SK-N-SH (cell line): ENCODE results near the gene LGALS12. TPM values are rescaled to one million over a fixed set of nuclear protein-coding genes. Genes with fewer than 3 reads are reported as not detected.

ENCODE experiments used
- CTCF ChIA-PET: fragments of 300-600, 350-600 bp; formaldehyde crosslinking; extraction: SDS; loops from one replicate; lab custom pipeline; 2021; lab: Yijun Ruan, JAX
- POLR2A ChIA-PET: fragments of 350-600 bp; sonication (Branson Sonifier 250); formaldehyde crosslinking; extraction: SDS; loops from one replicate; lab custom pipeline; 2020; ENCODE audit warnings: antibody characterized with exemption, inconsistent platforms; lab: Yijun Ruan, JAX
- DNase-seq: peaks from one replicate; pipeline ENCODE4 v3.0.0; 2012
- H2AFZ ChIP-seq: fragments of 200-600 bp; sonication (generic); 2 replicates; pipeline ENCODE4 v1.8.1; 2016; ENCODE audit warnings: antibody characterized with exemption, mild to moderate bottlenecking, low read depth
- H3F3A ChIP-seq: fragments of 200-600 bp; sonication (generic); replicated peaks from 2 replicates; pipeline ENCODE3; 2016; ENCODE audit warnings: antibody characterized with exemption, mild to moderate bottlenecking; ENCODE audit not compliant: insufficient read depth
- H3K27ac ChIP-seq, 2 experiments: fragments of 200-500 bp in 1 of 2; fragments of 200-600 bp in 1 of 2; sonication (Bioruptor generic) in 1 of 2; sonication (generic), shearing (Covaris generic) in 1 of 2; 2 replicates each; pipeline versions ENCODE4 v1.5.1 to v1.6.1; 2014 to 2016; ENCODE audit warnings: low read depth in 2 of 2, inconsistent platforms in 1 of 2, low read length in 1 of 2, mild to moderate bottlenecking in 1 of 2, mixed read lengths in 1 of 2
- H3K27me3 ChIP-seq: fragments of 200-600 bp; sonication (generic), shearing (Covaris generic); 2 replicates; pipeline ENCODE4 v1.6.1; 2016; ENCODE audit warnings: mixed run types; ENCODE audit not compliant: insufficient read depth
- H3K36me3 ChIP-seq, 2 experiments: fragments of 200-500 bp in 1 of 2; fragments of 200-600 bp in 1 of 2; sonication (Bioruptor generic) in 1 of 2; sonication (generic) in 1 of 2; replicated peaks in 1 of 2; 2 replicates each; pipeline versions ENCODE3 to v1.5.1; 2014 to 2016; ENCODE audit warnings: low read length in 1 of 2, mild to moderate bottlenecking in 1 of 2; ENCODE audit not compliant: insufficient read depth in 2 of 2, control insufficient read depth in 1 of 2
- H3K4me1 ChIP-seq, 2 experiments: fragments of 200-500 bp in 1 of 2; fragments of 200-600 bp in 1 of 2; sonication (Bioruptor generic) in 1 of 2; sonication (generic), shearing (Covaris generic) in 1 of 2; 2 replicates each; pipeline versions ENCODE4 v1.5.1 to v1.6.1; 2014 to 2016; ENCODE audit warnings: low read depth in 1 of 2, low read length in 1 of 2, mixed run types in 1 of 2; ENCODE audit not compliant: insufficient read depth in 2 of 2, control insufficient read depth in 1 of 2
- H3K4me2 ChIP-seq: fragments of 200-600 bp; sonication (generic), shearing (Covaris generic); 2 replicates; pipeline ENCODE4 v1.6.1; 2017; ENCODE audit warnings: mixed run types
- H3K4me3 ChIP-seq, 2 experiments: fragments of 200-500 bp in 1 of 2; fragments of 200-600 bp in 1 of 2; sonication (Bioruptor generic) in 1 of 2; sonication (generic), shearing (Covaris generic) in 1 of 2; 2 replicates each; pipeline versions ENCODE4 v1.5.1 to v1.8.1; 2014 to 2016; ENCODE audit warnings: low read depth in 2 of 2, inconsistent platforms in 1 of 2, low read length in 1 of 2, mild to moderate bottlenecking in 1 of 2, mixed read lengths in 1 of 2, moderate library complexity in 1 of 2
- H3K79me2 ChIP-seq: fragments of 200-600 bp; sonication (generic); 2 replicates; pipeline ENCODE4 v1.8.1; 2017; ENCODE audit warnings: mild to moderate bottlenecking; ENCODE audit not compliant: insufficient read depth
- H3K9ac ChIP-seq: fragments of 200-600 bp; sonication (generic); 2 replicates; pipeline ENCODE4 v1.6.1; 2017; ENCODE audit warnings: mixed run types
- H3K9me2 ChIP-seq: fragments of 200-600 bp; sonication (generic); 2 replicates; pipeline ENCODE4 v1.6.1; 2017; ENCODE audit warnings: mixed run types
- H3K9me3 ChIP-seq: fragments of 200-600 bp; sonication (generic); 2 replicates; pipeline ENCODE4 v1.6.1; 2017; ENCODE audit warnings: mixed run types, mild to moderate bottlenecking, moderate library complexity
- H4K20me1 ChIP-seq: fragments of 200-600 bp; sonication (generic); 2 replicates; pipeline ENCODE4 v1.6.1; 2017; ENCODE audit warnings: mild to moderate bottlenecking, mixed run types; ENCODE audit not compliant: insufficient read depth
- EP300 ChIP-seq, 2 experiments: IDR thresholded peaks; 2 replicates each; pipeline versions ENCODE4 v1.4.0 to v1.6.1; 2012; ENCODE audit warnings: borderline replicate concordance in 1 of 2, low read depth in 1 of 2, low read length in 1 of 2
- EZH2phosphoT487 ChIP-seq: fragments of 200-600 bp; sonication (generic); IDR thresholded peaks from 2 replicates; pipeline ENCODE4 v1.6.1; 2017; ENCODE audit warnings: low read depth, mixed run types, mild to moderate bottlenecking, antibody characterized with exemption, moderate library complexity, borderline replicate concordance
- FOSL2 ChIP-seq: IDR thresholded peaks from 2 replicates; pipeline ENCODE4 v1.4.0; 2012; ENCODE audit warnings: low read depth, mild to moderate bottlenecking, moderate library complexity, borderline replicate concordance
- FOXJ3 ChIP-seq: sonication (generic); formaldehyde crosslinking; IDR thresholded peaks from 2 replicates; pipeline ENCODE4 v1.5.1; 2020; ENCODE audit warnings: mild to moderate bottlenecking, missing genetic modification reagents
- FOXM1 ChIP-seq: IDR thresholded peaks from 2 replicates; pipeline ENCODE4 v1.4.0; 2012; ENCODE audit warnings: low read depth, mild to moderate bottlenecking
- GABPA ChIP-seq: IDR thresholded peaks from 2 replicates; pipeline ENCODE4 v1.4.0; 2012; ENCODE audit warnings: low read depth, mild to moderate bottlenecking
- GATA2 ChIP-seq: sonication (generic); formaldehyde crosslinking; IDR thresholded peaks from 2 replicates; pipeline ENCODE4 v1.5.0; 2020; ENCODE audit warnings: mild to moderate bottlenecking, missing genetic modification reagents
- IRF3 ChIP-seq: fragments of 150-350 bp; IDR thresholded peaks from 2 replicates; pipeline ENCODE4 v1.6.1; 2016; ENCODE audit warnings: mild to moderate bottlenecking, low read depth, low read length
- MEF2A ChIP-seq: IDR thresholded peaks from 2 replicates; pipeline ENCODE4 v1.4.0; 2012; ENCODE audit warnings: low read depth, borderline replicate concordance
- NFIC ChIP-seq: IDR thresholded peaks from 2 replicates; pipeline ENCODE4 v1.4.0; 2012; ENCODE audit warnings: borderline replicate concordance
- NRF1 ChIP-seq: IDR thresholded peaks from 2 replicates; pipeline ENCODE4 v1.6.1; 2012; ENCODE audit warnings: low read depth, mild to moderate bottlenecking, low read length
- RAD21 ChIP-seq: IDR thresholded peaks from 2 replicates; pipeline ENCODE4 v1.6.1; 2012; ENCODE audit warnings: mild to moderate bottlenecking, low read length
- REST ChIP-seq: IDR thresholded peaks from 2 replicates; pipeline ENCODE4 v1.6.1; 2012; ENCODE audit warnings: mild to moderate bottlenecking, low read depth, low read length, moderate library complexity
- RFX5 ChIP-seq: IDR thresholded peaks from 2 replicates; pipeline ENCODE4 v1.6.1; 2012; ENCODE audit warnings: mild to moderate bottlenecking, improper control_type of control experiment, low read length
- RXRA ChIP-seq: IDR thresholded peaks from 2 replicates; pipeline ENCODE4 v1.4.0; 2012; ENCODE audit warnings: low read depth, mild to moderate bottlenecking, borderline replicate concordance
- TAF1 ChIP-seq: IDR thresholded peaks from 2 replicates; pipeline ENCODE4 v1.6.1; 2012; ENCODE audit warnings: low read depth, mild to moderate bottlenecking, low read length, moderate library complexity, borderline replicate concordance
- TCF12 ChIP-seq: IDR thresholded peaks from 2 replicates; pipeline ENCODE4 v1.4.0; 2012
- WGBS: methylation state at CpG from one replicate; pipeline ENCODE4 v1.1.6; 2017; ENCODE audit warnings: low lambda C conversion rate; 5-methylcytosine and 5-hydroxymethylcytosine counted together
- polyA plus RNA-seq, 3 experiments: library from polyadenylated mRNA; depleted of rRNA; stranded (reverse); fragments of >200 nt; gene quantifications; 2 replicates each; pipeline ENCODE4 v1.2.3, GENCODE V29; 2012
- TF ChIP-seq, protein P1 (sequence below): IDR thresholded peaks from 2 replicates; pipeline ENCODE4 v1.4.0; 2012; ENCODE audit warnings: low read depth, borderline replicate concordance

The LGALS12 gene
- polyA plus RNA-seq, 1 of the 3 experiments (the other 2 are of a cell fraction): not detected

DNA sequence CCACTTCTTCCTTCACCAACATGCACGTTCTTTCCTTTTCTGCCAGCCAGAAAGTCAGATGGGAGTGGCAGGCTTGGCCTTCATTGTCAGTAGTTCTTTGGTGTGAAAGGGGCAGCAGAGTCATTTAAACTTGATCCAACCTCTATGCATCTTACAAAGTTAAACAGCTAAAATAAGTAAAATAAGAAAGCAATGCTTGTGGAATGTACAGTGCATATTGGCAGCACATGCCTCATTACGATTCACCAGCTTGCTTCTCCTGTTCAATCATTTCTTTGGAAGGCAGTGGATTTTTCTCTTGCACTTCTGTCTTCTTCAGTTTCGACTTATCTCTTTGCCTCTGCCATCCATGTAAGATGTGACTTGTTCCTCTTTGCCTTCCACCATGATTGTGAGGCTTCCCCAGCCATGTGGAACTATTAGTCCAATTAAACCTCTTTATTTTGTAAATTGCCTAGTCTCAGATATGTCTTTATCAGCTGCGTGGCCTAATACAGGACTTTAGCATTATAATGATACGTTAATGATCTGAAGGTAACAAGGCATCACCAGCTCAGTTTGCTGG is 14.8 kb downstream of the LGALS12 start:
- POLR2A ChIA-PET: no interaction called here
- WGBS: 28% methylated on average over 5 of the region's 5 CpGs
- Histone ChIP-seq H2AFZ (no peak overlapping the region), H3F3A (no peaks in the 10 kb centered on the region), H3K79me2 (no peaks in the 10 kb centered on the region), H3K27ac (no peak overlapping the region), H3K36me3 (no peaks in the 10 kb centered on the region), H4K20me1 (no peaks in the 10 kb centered on the region), H3K9me2 (no peaks in the 10 kb centered on the region), H3K27me3 (no peaks in the 10 kb centered on the region), H3K9me3 (no peaks in the 10 kb centered on the region), H3K4me2 (no peak overlapping the region), H3K4me1 (no peaks in the 10 kb centered on the region), H3K4me3 (no peak overlapping the region), H3K9ac (no peak overlapping the region)
- TF ChIP-seq NFIC (no peak), RFX5 (no peak), TCF12 (no peak), FOSL2 (no peak), REST (no peak), GATA2 (CRISPR knock-in tag) (no peak), TAF1 (no peak), GABPA (no peak), IRF3 (no peak), EZH2phosphoT487 (no peak), FOXJ3 (no peak), NRF1 (no peak), MEF2A (no peak), RXRA (no peak), RAD21 (no peak), FOXM1 (no peak), EP300 (IDR thresholded peaks at IDR 0.05; ENCODE audit: borderline replicate concordance in 1 of 2, low read depth in 1 of 2, low read length in 1 of 2) (no peak)
- TF ChIP-seq, protein P1, sequence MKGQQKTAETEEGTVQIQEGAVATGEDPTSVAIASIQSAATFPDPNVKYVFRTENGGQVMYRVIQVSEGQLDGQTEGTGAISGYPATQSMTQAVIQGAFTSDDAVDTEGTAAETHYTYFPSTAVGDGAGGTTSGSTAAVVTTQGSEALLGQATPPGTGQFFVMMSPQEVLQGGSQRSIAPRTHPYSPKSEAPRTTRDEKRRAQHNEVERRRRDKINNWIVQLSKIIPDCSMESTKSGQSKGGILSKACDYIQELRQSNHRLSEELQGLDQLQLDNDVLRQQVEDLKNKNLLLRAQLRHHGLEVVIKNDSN: no peak
- DNase-seq: no peak
- CTCF ChIA-PET: interaction anchor here (1.4 to 2.6 kb wide), 4 partner anchors 11 to 115 kb away, joined by 3 to 10 read pairs (median 5); no protein-coding TSS in a partner anchor
